GM12892 (cell line): Measurements from ENCODE around the gene LMLN.

ENCODE experiments used
- POLR2A ChIP-seq: IDR thresholded peaks from 2 replicates; pipeline ENCODE4 v1.6.1; 2011; ENCODE audit warnings: low read depth, low read length, control low read depth
- POLR2AphosphoS5 ChIP-seq: IDR thresholded peaks from 2 replicates; pipeline ENCODE4 v1.6.1; 2011; ENCODE audit warnings: low read depth, low read length, control low read depth

DNA sequence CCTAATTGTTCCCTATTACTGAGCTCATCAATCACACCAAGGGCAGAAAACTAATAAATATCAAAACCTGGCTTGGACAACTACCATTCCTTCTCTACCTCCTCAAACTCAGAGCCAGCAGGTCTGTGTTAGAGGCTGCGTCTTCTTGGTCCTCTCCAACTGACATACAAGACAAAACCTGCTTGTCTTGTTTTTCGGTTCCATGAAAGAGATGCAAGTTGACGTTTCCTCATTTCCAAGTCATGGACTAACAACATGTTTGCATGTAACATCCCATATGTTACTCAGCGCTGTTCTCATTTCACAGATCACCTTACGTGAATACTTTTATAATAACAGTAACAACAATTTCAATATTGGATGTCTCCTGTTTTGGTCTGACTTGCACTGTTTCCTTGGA lies 110.9 kb downstream of the LMLN start:
- TF ChIP-seq POLR2A (no peak), POLR2AphosphoS5 (no peak)
